ENCODE results near the gene EHF. TPM values are rescaled to one million over a fixed set of nuclear protein-coding genes. Genes with fewer than 3 reads are reported as not detected.

The EHF gene
- total and polyA plus RNA-seq, 4 donors, result 8.9 to 144 (median 62.9) TPM

DNA sequence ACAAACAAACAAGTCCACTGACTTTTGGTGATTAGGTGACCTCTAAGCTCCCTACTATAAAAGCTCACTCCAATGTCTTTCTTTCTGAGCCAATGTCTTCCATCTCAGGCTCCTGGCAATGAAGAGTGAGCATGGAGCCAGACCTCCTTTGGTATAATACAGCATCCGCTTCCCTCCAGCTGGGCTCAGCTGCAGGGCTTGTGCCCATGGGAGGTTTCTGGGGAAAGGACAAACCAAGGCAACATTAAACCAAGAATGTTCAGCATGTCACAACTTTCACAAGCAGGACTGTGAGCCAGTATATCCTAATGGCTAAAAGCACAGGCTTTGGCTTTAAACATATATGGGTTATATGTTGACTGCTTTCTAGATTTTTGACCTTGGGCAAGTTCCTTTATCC lies 58.8 kb downstream of the EHF start:
- WGBS, 2 donors, result 84 to 95% methylated on average over 1 of the region's 1 CpG
- TF ChIP-seq, protein P1, sequence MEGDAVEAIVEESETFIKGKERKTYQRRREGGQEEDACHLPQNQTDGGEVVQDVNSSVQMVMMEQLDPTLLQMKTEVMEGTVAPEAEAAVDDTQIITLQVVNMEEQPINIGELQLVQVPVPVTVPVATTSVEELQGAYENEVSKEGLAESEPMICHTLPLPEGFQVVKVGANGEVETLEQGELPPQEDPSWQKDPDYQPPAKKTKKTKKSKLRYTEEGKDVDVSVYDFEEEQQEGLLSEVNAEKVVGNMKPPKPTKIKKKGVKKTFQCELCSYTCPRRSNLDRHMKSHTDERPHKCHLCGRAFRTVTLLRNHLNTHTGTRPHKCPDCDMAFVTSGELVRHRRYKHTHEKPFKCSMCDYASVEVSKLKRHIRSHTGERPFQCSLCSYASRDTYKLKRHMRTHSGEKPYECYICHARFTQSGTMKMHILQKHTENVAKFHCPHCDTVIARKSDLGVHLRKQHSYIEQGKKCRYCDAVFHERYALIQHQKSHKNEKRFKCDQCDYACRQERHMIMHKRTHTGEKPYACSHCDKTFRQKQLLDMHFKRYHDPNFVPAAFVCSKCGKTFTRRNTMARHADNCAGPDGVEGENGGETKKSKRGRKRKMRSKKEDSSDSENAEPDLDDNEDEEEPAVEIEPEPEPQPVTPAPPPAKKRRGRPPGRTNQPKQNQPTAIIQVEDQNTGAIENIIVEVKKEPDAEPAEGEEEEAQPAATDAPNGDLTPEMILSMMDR (IDR thresholded peaks at IDR 0.05; ENCODE audit: control extremely low read depth, extremely low read depth), result no peak
- H3K27ac ChIP-seq (ENCODE audit: low read depth in 1 of 2, low read length in 1 of 2), result no peak overlapping the region
- H3K9me3 ChIP-seq (ENCODE audit: control insufficient read depth in 4 of 4, insufficient read depth in 3 of 4, low read length in 3 of 4), result no peaks in the 10 kb centered on the region
- H3K4me3 ChIP-seq, result no peak overlapping the region
- H3K27me3 ChIP-seq (ENCODE audit: control insufficient read depth in 3 of 3, insufficient read depth in 3 of 3, low read length in 2 of 3), result no peaks in the 10 kb centered on the region
- no peak overlapping the region for H3K9ac ChIP-seq (ENCODE audit: insufficient read depth in 1 of 2, low read length in 2 of 2)
- DNase-seq, result peak; percentile 74 to 82 (median 81)
- H3K36me3 ChIP-seq (ENCODE audit: control insufficient read depth in 4 of 4, insufficient read depth in 4 of 4, low read length in 4 of 4), result no peaks in the 10 kb centered on the region
- ATAC-seq (ENCODE audit: insufficient read depth, low FRiP score), result no peak
- H3K4me1 ChIP-seq (ENCODE audit: control insufficient read depth in 5 of 5, insufficient read depth in 5 of 5, low read length in 5 of 5), result peaks cover 0 to 4% (median 0%) of the 10 kb centered on the region in 5 donors

DNA sequence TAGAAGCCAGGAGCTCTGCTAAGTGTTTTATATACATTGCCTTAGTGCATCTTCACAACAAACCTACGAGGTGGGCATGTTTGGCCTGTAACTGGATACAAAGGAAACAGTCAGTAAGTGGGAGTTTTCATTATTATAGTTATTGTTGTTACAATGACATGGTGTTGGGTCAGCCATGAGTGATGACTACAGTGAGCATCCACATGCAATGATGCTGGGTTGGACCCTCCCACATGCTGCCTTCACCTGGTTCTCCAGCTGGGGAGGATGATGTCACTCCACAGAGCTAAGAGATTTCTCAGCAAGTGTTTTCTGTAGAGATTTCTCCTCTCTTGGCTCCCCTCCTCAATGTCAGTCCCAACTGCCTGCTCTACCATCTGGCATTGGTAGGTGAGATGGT lies 59.3 kb downstream of the EHF start:
- TF ChIP-seq, protein P1 (IDR thresholded peaks at IDR 0.05; ENCODE audit: control extremely low read depth, extremely low read depth), result no peak
- Histone ChIP-seq H3K36me3 (ENCODE audit: control insufficient read depth in 4 of 4, insufficient read depth in 4 of 4, low read length in 4 of 4) (no peaks in the 10 kb centered on the region), H3K9ac (ENCODE audit: insufficient read depth in 1 of 2, low read length in 2 of 2) (no peak overlapping the region), H3K27ac (ENCODE audit: low read depth in 1 of 2, low read length in 1 of 2) (no peak overlapping the region), H3K9me3 (ENCODE audit: control insufficient read depth in 4 of 4, insufficient read depth in 3 of 4, low read length in 3 of 4) (no peaks in the 10 kb centered on the region), H3K4me1 (ENCODE audit: control insufficient read depth in 5 of 5, insufficient read depth in 5 of 5, low read length in 5 of 5) (peaks cover 0 to 4% (median 0%) of the 10 kb centered on the region in 5 donors), H3K27me3 (ENCODE audit: control insufficient read depth in 3 of 3, insufficient read depth in 3 of 3, low read length in 2 of 3) (no peaks in the 10 kb centered on the region), H3K4me3 (no peak overlapping the region)
- DNase-seq (no peak), ATAC-seq (ENCODE audit: insufficient read depth, low FRiP score) (no peak)
- WGBS, 2 donors, result 70 to 86% methylated on average over 1 of the region's 1 CpG

DNA sequence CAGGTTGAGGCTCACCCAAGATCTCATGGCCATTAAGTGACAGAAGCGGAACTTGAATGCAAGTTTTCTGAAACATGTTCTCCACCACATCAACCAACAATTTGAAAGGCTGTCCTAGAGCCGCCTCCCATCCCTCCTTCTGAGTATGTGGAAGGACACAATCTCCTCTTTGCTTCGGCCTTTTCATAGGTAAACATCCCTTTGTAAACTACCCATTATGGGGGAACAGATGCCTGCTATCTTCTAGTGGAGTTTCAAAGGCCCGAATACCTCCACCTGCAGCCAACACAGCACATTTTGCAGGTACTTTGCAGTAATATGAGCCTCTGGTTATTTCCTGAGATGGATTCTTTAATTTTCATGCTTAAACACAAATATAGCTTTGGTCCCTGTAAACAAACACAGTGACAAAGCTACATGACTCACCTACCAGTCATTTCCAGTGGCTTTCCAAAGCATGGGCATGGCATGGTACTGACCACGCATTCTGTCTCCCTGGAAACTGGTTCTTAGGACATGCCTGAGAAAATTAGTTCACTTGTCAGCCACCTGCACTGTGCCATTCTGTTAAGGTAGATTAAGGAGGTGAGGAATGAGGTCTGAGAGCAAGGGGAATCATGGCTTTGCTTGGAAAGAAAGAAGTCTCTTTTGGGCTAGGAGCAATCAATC lies 60.2 kb downstream of the EHF start:
- no peak for DNase-seq
- Histone ChIP-seq H3K4me3 (no peak overlapping the region), H3K36me3 (ENCODE audit: control insufficient read depth in 4 of 4, insufficient read depth in 4 of 4, low read length in 4 of 4) (no peaks in the 10 kb centered on the region), H3K9me3 (ENCODE audit: control insufficient read depth in 4 of 4, insufficient read depth in 3 of 4, low read length in 3 of 4) (no peaks in the 10 kb centered on the region), H3K27me3 (ENCODE audit: control insufficient read depth in 3 of 3, insufficient read depth in 3 of 3, low read length in 2 of 3) (no peaks in the 10 kb centered on the region), H3K27ac (ENCODE audit: low read depth in 1 of 2, low read length in 1 of 2) (no peak overlapping the region), H3K9ac (ENCODE audit: insufficient read depth in 1 of 2, low read length in 2 of 2) (no peak overlapping the region), H3K4me1 (ENCODE audit: control insufficient read depth in 5 of 5, insufficient read depth in 5 of 5, low read length in 5 of 5) (peaks cover 0 to 4% (median 0%) of the 10 kb centered on the region in 5 donors)
- peak; percentile 58 for ATAC-seq (ENCODE audit: insufficient read depth, low FRiP score)
- WGBS, 2 donors, result 86 to 95% methylated on average over 5 of the region's 5 CpGs
- TF ChIP-seq, protein P1 (IDR thresholded peaks at IDR 0.05; ENCODE audit: control extremely low read depth, extremely low read depth), result no peak

DNA sequence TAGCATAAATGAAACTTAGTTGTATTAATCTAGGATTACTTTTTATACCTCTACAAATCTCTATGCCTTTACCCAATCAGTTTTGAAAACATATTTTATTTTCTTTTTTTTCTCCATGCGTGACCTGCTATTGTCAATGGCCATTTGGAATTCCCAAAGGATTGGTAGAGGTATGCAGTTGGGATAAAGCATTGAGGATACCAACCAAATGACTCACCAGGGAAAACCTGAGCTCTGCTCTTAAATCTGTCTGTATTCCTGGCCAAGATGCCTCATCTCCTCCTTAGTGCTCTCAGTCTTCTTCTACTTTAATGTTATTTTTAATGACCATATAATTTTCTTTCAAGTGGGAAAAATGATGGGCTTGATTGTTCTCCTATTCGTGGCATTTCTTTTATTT lies 61.9 kb downstream of the EHF start:
- TF ChIP-seq, protein P1 (IDR thresholded peaks at IDR 0.05; ENCODE audit: control extremely low read depth, extremely low read depth), result no peak
- 82 to 90% methylated on average over 2 of the region's 2 CpGs for WGBS, 2 donors
- DNase-seq (no peak), ATAC-seq (ENCODE audit: insufficient read depth, low FRiP score) (no peak)
- Histone ChIP-seq H3K36me3 (ENCODE audit: control insufficient read depth in 4 of 4, insufficient read depth in 4 of 4, low read length in 4 of 4) (no peaks in the 10 kb centered on the region), H3K9me3 (ENCODE audit: control insufficient read depth in 4 of 4, insufficient read depth in 3 of 4, low read length in 3 of 4) (no peaks in the 10 kb centered on the region), H3K9ac (ENCODE audit: insufficient read depth in 1 of 2, low read length in 2 of 2) (no peak overlapping the region), H3K27me3 (ENCODE audit: control insufficient read depth in 3 of 3, insufficient read depth in 3 of 3, low read length in 2 of 3) (no peaks in the 10 kb centered on the region), H3K27ac (ENCODE audit: low read depth in 1 of 2, low read length in 1 of 2) (no peak overlapping the region), H3K4me1 (ENCODE audit: control insufficient read depth in 5 of 5, insufficient read depth in 5 of 5, low read length in 5 of 5) (peaks cover 0 to 4% (median 0%) of the 10 kb centered on the region in 5 donors), H3K4me3 (no peak overlapping the region)
